ENCODE measurements around the gene MX1. TPM values are rescaled to one million over a fixed set of nuclear protein-coding genes. Genes with fewer than 3 reads are reported as not detected.

MX1 gene
- total and polyA plus RNA-seq, 2 experiments from 2014 or later = 2.1 to 6.5 TPM

DNA sequence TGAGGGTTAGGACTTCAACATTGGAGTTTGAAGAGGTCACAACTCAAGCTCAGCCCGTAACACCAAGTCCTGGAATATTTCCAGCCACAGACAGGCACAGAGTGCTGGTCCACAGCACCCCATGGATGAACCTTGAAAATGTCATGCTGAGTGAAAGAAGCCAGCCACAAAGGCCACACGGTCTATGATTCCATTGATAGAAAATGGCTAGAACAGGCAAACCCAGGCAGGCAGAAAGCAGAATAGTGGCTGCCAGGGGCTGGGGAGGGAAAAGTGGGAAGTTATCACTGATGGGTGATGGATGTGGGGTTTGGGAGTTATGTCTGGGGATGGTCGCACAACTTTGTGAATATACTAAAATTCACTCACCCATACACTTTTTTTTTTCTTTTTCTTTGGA, 21.3 kb downstream of the MX1 start:
- peaks cover 2% of the 10 kb centered on the region for H3K27me3 Mint-ChIP-seq (ENCODE audit: insufficient read depth, low read depth, poor library complexity)
- Histone ChIP-seq H3K27me3 (ENCODE audit: insufficient read depth) (no peaks in the 10 kb centered on the region), H2AFZ (no peak overlapping the region), H3K4me3 (no peak overlapping the region), H3K9me2 (ENCODE audit: insufficient read depth) (peaks cover 7% of the 10 kb centered on the region; the same call in 1 of the 2 replicates), H3F3A (replicated peaks; ENCODE audit: low read depth) (no peaks in the 10 kb centered on the region), H3K36me3 (ENCODE audit: insufficient read depth) (no peaks in the 10 kb centered on the region; the same call in 1 of the 2 replicates), H3K4me2 (no peak overlapping the region), H3K4me1 (ENCODE audit: insufficient read depth) (no peaks in the 10 kb centered on the region), H3K27ac (ENCODE audit: low read depth) (no peak overlapping the region), H4K20me1 (replicated peaks; ENCODE audit: insufficient read depth) (no peaks in the 10 kb centered on the region), H3K79me2 (replicated peaks; ENCODE audit: insufficient read depth) (no peaks in the 10 kb centered on the region)
- TF ChIP-seq CREB1 (CRISPR knock-in tag; IDR thresholded peaks at IDR 0.05; ENCODE audit: low read depth) (no peak), STAT1 (IDR thresholded peaks at IDR 0.05; ENCODE audit: unreplicated experiment) (no peak), NANOG (IDR thresholded peaks at IDR 0.05; ENCODE audit: borderline replicate concordance) (no peak), POLR2AphosphoS5 (IDR thresholded peaks at IDR 0.05; ENCODE audit: low read depth) (no peak), ZNF114 (CRISPR knock-in tag; IDR thresholded peaks at IDR 0.05) (no peak), EZH2 (IDR thresholded peaks at IDR 0.05; ENCODE audit: low read depth, unreplicated experiment) (no peak), ZNF331 (CRISPR knock-in tag; IDR thresholded peaks at IDR 0.05; ENCODE audit: low read depth) (no peak), EZH2phosphoT487 (IDR thresholded peaks at IDR 0.05; ENCODE audit: unreplicated experiment) (no peak), JUNB (IDR thresholded peaks at IDR 0.05; ENCODE audit: unreplicated experiment) (no peak)
- TF ChIP-seq, protein P1, sequence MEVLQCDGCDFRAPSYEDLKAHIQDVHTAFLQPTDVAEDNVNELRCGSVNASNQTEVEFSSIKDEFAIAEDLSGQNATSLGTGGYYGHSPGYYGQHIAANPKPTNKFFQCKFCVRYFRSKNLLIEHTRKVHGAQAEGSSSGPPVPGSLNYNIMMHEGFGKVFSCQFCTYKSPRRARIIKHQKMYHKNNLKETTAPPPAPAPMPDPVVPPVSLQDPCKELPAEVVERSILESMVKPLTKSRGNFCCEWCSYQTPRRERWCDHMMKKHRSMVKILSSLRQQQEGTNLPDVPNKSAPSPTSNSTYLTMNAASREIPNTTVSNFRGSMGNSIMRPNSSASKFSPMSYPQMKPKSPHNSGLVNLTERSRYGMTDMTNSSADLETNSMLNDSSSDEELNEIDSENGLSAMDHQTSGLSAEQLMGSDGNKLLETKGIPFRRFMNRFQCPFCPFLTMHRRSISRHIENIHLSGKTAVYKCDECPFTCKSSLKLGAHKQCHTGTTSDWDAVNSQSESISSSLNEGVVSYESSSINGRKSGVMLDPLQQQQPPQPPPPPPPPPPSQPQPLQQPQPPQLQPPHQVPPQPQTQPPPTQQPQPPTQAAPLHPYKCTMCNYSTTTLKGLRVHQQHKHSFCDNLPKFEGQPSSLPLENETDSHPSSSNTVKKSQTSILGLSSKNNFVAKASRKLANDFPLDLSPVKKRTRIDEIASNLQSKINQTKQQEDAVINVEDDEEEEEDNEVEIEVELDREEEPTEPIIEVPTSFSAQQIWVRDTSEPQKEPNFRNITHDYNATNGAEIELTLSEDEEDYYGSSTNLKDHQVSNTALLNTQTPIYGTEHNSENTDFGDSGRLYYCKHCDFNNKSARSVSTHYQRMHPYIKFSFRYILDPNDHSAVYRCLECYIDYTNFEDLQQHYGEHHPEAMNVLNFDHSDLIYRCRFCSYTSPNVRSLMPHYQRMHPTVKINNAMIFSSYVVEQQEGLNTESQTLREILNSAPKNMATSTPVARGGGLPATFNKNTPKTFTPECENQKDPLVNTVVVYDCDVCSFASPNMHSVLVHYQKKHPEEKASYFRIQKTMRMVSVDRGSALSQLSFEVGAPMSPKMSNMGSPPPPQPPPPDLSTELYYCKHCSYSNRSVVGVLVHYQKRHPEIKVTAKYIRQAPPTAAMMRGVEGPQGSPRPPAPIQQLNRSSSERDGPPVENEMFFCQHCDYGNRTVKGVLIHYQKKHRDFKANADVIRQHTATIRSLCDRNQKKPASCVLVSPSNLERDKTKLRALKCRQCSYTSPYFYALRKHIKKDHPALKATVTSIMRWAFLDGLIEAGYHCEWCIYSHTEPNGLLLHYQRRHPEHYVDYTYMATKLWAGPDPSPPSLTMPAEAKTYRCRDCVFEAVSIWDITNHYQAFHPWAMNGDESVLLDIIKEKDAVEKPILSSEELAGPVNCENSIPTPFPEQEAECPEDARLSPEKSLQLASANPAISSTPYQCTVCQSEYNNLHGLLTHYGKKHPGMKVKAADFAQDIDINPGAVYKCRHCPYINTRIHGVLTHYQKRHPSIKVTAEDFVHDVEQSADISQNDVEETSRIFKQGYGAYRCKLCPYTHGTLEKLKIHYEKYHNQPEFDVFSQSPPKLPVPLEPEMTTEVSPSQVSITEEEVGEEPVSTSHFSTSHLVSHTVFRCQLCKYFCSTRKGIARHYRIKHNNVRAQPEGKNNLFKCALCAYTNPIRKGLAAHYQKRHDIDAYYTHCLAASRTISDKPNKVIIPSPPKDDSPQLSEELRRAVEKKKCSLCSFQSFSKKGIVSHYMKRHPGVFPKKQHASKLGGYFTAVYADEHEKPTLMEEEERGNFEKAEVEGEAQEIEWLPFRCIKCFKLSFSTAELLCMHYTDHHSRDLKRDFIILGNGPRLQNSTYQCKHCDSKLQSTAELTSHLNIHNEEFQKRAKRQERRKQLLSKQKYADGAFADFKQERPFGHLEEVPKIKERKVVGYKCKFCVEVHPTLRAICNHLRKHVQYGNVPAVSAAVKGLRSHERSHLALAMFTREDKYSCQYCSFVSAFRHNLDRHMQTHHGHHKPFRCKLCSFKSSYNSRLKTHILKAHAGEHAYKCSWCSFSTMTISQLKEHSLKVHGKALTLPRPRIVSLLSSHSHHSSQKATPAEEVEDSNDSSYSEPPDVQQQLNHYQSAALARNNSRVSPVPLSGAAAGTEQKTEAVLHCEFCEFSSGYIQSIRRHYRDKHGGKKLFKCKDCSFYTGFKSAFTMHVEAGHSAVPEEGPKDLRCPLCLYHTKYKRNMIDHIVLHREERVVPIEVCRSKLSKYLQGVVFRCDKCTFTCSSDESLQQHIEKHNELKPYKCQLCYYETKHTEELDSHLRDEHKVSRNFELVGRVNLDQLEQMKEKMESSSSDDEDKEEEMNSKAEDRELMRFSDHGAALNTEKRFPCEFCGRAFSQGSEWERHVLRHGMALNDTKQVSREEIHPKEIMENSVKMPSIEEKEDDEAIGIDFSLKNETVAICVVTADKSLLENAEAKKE (CRISPR knock-in tag; IDR thresholded peaks at IDR 0.05) = no peak
- TF ChIP-seq, protein P2, sequence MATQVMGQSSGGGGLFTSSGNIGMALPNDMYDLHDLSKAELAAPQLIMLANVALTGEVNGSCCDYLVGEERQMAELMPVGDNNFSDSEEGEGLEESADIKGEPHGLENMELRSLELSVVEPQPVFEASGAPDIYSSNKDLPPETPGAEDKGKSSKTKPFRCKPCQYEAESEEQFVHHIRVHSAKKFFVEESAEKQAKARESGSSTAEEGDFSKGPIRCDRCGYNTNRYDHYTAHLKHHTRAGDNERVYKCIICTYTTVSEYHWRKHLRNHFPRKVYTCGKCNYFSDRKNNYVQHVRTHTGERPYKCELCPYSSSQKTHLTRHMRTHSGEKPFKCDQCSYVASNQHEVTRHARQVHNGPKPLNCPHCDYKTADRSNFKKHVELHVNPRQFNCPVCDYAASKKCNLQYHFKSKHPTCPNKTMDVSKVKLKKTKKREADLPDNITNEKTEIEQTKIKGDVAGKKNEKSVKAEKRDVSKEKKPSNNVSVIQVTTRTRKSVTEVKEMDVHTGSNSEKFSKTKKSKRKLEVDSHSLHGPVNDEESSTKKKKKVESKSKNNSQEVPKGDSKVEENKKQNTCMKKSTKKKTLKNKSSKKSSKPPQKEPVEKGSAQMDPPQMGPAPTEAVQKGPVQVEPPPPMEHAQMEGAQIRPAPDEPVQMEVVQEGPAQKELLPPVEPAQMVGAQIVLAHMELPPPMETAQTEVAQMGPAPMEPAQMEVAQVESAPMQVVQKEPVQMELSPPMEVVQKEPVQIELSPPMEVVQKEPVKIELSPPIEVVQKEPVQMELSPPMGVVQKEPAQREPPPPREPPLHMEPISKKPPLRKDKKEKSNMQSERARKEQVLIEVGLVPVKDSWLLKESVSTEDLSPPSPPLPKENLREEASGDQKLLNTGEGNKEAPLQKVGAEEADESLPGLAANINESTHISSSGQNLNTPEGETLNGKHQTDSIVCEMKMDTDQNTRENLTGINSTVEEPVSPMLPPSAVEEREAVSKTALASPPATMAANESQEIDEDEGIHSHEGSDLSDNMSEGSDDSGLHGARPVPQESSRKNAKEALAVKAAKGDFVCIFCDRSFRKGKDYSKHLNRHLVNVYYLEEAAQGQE (IDR thresholded peaks at IDR 0.05; ENCODE audit: unreplicated experiment) = no peak
- TF ChIP-seq, protein P3, sequence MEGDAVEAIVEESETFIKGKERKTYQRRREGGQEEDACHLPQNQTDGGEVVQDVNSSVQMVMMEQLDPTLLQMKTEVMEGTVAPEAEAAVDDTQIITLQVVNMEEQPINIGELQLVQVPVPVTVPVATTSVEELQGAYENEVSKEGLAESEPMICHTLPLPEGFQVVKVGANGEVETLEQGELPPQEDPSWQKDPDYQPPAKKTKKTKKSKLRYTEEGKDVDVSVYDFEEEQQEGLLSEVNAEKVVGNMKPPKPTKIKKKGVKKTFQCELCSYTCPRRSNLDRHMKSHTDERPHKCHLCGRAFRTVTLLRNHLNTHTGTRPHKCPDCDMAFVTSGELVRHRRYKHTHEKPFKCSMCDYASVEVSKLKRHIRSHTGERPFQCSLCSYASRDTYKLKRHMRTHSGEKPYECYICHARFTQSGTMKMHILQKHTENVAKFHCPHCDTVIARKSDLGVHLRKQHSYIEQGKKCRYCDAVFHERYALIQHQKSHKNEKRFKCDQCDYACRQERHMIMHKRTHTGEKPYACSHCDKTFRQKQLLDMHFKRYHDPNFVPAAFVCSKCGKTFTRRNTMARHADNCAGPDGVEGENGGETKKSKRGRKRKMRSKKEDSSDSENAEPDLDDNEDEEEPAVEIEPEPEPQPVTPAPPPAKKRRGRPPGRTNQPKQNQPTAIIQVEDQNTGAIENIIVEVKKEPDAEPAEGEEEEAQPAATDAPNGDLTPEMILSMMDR (conservative IDR thresholded peaks at IDR 0.05; ENCODE audit: low read depth in 2 of 2) = no peak
- TF ChIP-seq, protein P4, sequence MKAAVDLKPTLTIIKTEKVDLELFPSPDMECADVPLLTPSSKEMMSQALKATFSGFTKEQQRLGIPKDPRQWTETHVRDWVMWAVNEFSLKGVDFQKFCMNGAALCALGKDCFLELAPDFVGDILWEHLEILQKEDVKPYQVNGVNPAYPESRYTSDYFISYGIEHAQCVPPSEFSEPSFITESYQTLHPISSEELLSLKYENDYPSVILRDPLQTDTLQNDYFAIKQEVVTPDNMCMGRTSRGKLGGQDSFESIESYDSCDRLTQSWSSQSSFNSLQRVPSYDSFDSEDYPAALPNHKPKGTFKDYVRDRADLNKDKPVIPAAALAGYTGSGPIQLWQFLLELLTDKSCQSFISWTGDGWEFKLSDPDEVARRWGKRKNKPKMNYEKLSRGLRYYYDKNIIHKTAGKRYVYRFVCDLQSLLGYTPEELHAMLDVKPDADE (IDR thresholded peaks at IDR 0.05) = no peak
- ATAC-seq = no peak
- no peak overlapping the region for H3K27ac Mint-ChIP-seq
- no peak overlapping the region for H3K4me3 Mint-ChIP-seq
- 0 out of 3 replicates have a peak, but pooled peaks cover 4% of the 10 kb centered on the region for H3K4me1 Mint-ChIP-seq
- no peaks in the 10 kb centered on the region for H3K9me3 Mint-ChIP-seq
- no peak for DNase-seq (ENCODE audit: low spot score)
- H3K36me3 Mint-ChIP-seq (ENCODE audit: low read depth) = peaks cover 8% of the 10 kb centered on the region; the same call in 1 of the 3 replicates
